DMS153 (cell line): ENCODE measurements around the gene SCYGR8.

Source experiments
- DNase-seq: peaks from one replicate; lab custom pipeline; 2025; lab: John Stamatoyannopoulos, UW

SCYGR8 gene

DNA sequence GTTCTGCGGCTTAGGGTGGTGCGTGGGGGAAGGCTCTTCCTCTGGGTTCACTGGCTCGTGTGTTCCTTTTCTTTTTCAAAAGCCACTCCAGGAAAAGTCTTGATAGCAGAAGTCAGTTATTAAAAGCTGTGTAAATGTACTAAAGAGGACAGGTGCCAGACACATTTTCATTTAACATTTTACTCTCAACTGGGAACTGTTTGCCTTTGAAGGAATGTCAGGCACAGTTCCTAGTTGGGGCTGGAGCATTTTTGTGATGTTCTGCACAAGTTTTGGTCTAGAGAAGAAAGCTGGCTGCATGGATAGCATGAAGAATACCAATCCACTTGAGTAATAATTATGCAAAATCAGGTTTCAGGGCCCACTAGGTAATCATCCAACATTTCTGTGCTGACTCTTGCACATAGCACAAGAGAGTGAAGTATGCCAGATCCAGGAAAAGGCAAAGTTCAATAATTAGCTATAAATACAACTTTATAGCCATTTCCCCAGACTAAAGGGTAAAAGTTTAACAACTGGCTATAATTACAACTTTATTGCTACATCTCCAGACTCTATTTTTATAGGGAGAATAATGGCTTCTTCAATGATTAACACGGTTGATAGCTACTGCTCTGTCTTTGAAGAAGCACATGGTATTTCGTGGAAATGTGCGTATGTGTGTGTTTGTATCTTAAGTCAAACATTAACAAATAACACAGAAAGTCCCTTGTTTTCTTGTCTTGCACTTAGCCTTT, 16.2 kb downstream of the SCYGR8 start:
- DNase-seq: no peak

DNA sequence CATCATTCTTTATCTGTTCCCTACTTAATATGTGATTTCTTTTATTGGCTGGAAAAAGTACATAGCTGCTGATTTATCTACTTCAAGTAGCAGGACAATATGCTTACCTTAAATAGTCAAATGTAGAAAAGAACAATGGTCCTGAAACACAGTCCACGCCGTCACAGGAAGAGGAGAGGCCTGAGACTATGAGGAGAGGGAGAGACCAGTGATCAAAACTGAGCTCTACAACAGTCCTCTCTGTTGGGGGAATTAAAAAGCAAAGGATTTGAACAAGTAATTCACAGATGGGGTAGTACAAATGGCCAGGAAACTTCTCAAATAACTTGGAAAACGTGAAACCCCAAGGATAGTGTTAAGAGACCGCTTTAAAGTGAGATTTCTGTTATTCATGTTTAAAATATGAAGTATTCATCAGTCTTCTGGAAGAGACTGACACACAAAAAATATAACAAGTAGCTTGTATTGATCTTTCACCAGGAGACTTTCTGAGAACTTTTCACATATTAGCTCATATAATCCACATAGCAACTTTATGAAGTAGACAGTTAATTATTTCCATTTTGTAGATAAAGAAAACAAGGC, 20.2 kb downstream of the SCYGR8 start:
- no peak for DNase-seq

DNA sequence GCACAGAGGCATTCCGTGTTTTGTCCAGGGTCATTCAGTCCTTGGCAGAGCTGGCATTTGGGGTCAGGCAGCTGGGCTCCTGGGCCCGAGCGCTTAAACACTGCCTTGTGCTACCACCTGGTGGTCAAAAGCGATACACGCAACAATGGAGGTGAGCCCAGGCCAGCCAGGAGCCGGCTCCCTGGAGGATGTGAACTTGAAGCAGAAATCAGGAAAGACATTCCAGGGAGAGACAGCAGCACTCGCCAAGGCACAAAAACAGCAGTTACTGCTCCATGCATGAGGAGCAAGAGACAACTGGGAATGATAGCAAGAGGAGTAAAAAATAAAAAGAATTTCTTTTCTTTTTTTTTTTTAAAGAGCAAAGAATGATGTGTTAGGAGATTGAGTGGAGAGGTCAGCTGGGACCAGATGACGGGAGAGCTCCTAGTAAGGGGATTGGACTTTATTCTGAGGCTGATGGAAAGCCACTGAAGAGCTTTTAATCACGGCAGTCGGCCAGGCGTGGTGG, 20.7 kb downstream of the SCYGR8 start:
- peak; percentile 18 for DNase-seq

DNA sequence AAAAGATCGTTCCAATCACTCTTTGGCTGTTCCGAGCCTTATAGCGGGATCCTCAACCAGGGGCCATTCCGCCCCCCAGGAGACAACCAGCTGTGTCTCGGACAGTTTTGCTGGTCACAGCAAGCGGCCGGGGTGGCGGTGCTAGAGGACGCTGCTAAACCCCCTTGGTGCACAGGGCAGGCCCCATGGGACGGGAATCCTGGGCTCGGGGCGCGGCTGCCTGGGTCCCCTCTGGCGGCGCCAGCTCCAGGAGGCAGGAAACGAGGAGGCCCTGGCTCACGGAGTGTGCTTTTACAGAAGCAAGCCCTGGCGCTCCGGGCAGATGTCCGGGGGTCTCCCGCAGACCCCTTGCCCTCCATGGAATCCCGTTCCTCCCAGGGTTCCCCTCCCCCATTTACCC, 22.1 kb downstream of the SCYGR8 start:
- DNase-seq: no peak

DNA sequence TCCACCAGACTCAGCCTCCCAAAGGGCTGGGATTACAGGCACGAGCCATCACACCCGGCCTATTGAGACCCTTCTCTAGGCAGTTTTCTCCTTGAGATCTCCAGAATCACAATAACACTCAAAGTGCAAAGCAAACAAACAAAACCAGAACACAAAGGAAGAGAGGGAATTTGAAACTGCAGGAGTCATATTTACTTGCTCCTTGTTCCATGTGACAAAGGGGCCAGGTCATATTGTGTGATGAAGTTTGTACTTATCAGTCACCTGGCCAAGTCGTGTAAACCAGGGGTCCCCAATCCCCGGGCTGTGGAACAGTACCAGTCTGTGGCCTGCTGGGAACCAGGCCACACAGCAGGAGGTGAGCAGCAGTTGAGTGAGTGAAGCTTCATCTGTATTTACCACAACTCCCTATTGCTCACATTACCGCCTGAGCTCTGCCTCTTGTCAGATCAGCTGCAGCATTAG, 26.5 kb downstream of the SCYGR8 start:
- no peak for DNase-seq

DNA sequence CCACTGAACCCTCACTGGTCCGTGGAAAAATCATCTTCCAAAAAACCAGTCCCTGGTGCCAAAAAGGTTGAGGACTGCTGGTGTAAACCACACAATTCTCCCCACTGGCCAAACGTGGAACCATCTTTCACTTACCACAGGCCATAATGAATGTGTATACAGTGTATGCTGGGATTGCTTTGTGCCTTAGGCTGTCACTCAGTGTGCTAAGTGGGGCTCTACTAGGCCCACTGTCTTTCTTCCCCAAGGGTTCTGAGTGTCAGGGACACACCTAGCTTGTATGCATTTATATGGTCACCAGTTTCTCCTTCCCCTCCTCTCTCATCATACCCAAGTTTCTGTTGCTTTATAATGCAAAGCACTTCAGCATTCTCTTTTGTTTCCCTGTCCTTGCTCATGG, 27.2 kb downstream of the SCYGR8 start:
- no peak for DNase-seq

DNA sequence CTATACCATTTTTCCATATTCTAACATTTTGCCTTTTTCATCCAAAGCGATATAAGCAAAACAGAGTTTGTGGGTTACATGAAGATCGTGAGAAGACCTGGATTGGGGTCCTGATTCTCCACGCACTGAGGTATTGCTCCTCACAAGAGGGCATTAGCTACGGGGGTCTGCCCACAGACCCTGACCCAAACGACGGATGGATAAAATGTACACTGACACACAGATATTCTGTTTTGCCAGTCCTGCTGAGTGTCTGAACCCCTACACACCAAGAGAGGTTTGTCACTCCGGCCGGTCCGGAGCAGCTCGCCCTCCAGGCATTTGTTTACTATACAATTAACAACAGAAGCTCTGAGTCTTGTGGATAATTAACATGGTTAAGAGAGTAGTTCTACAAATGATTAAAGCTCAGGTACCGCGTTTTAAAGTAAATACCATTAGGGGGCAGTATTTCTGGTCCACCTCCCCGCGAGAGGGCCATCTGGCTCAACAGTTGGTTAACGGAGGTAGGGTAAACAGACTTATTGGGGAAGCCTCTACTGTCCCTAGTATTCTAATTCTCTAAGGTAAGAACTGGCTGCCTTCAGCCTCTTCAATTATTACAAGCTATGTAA, 28.4 kb downstream of the SCYGR8 start:
- no peak for DNase-seq

DNA sequence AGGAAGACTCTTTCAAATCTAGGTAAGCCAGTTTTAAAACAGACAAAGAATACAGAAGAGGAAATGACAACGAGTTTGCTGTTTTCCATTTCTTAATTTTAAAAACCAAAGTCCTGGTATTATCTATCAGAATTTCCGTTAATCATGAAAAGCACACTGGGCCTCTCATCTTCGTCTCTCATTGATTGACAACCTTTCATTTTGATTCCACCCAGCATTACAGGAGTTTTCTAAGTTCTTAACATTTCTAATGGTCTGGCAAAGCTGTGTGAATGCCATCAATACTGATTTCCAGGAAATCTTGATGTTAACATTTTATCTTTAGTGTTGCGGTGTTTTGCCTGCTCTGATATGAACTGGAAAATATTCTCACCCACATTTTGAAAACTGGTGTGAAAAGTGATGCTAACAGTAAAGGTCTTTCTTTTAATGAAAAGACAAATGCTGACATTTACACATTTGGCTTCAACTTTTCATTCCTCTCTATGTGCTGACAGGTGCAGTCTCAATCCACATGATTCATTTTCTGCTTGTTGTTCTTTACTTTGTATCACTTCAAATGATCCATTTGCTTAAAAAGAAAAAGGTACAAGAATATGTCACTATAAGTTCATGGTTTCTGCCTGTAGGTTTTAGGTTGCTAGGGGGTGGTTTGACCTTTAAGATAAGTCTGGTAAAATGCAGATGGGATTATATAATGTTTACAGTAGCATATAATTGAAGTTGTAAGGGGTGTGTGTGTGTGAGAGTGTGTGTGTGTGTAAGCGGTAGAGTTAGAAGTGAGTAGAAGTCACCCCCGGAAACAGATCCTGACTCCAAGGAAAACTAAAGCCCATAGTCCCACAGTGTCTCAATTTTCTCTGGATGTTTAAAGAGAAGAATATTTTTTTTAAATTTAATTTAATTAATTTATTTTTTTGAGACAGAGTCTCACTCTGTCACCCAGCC, 29.5 kb downstream of the SCYGR8 start:
- DNase-seq: no peak

DNA sequence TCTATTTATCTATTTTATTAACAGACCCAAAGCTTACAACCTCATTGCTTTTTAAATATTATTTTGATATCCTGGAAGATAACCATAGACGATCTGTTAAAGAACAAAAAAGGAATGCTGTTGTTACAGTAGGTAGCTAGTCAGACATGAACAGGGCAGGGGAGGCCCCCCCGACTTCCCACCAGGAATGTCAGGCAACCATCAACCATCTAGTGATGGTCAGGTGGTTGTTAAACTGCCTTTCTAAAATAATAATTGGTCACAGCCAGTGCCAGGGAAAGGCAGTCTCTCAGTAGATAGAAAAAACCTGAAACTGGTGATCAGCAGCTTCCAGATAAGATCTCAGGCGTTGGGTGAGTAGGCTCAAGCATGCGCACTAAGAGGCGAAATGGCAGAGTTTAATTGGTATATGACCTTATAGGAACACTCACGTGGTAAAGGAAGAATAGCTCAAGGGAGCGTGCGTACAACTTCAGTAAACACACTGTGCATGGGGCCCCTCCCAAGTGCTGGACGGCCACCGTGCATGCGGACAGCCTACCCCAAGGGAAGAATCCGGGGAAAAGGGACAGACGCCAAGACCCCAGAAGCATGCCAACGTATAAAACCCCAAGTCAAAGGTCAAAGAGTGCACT, 35.4 kb downstream of the SCYGR8 start:
- DNase-seq: no peak

DNA sequence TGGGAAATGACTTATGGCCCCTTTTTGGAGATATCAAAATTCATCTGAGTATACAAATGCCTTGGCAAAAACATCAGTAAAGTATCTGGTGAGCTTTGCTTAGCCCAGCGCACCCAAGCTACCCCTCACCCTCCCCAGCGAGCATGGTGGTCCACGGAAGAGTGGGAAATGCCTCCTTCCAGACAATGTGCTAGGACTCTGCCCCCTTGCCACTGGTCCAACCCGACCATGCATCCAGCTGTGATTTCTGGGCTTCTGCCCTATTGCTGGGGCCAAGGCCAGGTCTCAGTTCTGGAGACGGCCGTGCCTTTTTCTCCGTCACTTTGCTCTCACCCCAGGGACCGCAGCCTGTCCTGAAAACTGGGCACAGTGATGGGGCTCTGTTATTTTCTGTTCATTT, 36.1 kb downstream of the SCYGR8 start:
- DNase-seq: no peak

DNA sequence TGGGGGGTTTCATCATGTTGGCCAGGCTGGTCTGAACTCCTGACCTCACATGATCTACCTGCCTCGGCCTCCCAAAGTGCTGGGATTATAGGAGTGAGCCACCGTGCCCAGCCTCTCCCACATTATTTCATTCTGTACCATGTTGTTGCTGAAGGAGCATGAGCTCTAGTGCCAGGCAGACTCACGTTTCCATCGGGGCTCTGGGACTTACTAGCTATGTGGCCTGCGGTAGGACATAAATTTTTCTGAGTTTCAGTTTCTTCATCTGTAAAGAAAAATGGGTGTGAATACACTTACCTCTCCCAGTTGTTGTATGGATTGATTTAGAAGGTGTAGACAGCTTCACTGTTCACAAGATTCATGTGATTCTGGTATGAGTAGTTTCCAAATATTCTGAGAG, 37.1 kb downstream of the SCYGR8 start:
- DNase-seq: no peak

DNA sequence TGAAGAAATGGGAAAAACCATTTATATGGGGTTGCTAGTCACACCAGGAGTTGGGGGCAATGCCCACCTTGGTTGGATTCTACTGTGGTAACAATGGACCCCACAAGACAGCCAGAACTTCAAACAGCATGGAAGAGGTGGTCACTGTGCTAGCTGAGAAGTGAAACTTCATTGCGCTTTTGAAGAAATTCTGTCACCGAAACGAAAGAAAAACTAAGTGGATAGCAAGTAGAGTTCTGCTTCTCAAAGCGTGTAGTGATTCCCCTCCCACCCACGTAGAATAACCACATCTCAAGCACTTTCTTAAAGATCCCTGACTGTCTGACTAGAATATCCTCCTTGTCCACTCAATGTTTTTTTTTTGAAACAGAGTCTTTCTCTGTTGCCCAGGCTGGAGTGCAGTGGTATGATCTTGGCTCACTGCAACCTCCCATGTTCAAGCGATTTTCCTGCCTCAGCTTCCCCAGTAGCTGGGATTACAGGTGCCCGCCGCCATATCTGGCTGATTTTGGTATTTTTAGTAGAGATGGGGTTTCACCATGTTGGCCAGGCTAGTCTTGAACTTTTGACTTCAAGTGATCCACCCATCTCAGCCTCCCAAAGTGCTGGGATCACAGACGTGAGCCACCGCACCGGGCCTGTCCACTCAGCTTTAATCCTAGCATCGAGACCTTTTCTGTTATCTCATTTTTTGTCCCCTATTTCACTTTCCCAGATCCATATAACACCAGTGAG, 37.9 kb downstream of the SCYGR8 start:
- DNase-seq: no peak

DNA sequence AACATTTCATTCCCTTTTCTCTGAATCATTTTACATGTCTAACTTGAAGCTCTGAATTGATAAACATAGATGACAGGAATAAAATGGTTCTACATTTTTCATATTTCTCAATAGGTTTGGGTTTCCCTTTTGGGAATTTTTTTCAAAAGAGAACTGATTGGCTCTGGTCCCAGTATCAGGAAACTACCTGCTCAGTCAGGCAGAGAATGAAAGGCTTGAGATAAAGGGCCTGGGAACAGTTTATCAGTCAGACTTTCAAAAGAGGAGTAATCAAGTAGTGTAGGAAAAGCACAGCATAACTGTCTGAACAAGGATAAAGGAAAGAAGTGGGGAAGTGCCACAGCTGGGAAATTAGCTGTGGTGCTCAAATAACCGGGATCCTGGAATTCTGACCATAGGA, 39.6 kb downstream of the SCYGR8 start:
- no peak for DNase-seq

DNA sequence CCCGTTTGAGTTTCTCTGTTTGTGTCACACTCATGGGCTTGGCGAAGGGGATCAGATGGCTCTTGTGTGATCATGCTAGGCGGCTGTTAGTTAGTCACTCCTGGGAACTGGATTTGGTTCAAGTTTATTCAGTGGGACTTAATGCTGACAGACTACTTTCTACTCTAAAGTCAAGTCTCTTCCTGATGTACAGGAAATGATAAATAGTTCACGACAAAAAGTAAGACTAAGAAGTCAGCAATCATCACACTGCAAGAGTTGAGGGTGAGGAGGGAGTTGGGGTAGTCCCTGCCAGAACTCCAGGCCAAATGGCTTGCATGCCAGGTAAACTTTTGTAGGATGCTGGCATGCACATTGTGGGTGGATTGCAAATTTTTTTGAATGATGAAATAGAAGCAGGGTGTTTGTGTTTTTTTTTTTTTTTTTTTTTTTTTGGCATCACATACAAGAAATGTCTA, 42.9 kb downstream of the SCYGR8 start:
- DNase-seq: no peak

DNA sequence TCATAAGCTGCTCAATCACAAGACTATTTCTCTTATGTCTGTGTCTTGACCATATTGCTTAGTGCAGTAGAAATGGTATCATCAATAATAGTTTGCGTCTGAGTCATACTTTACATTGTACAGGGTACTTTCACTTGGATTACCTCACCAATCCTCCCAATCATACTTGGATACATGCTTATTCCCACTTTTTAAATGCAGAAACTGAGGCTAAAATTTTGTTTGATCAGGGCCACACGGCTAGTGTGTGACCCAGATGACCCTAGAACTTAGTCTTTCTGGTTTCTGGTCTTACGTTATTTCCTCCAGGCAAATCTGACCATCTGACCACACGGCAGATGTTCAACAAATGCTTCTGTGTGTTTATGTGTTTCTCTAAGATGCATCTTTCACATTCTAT, 44.1 kb downstream of the SCYGR8 start:
- DNase-seq: no peak

DNA sequence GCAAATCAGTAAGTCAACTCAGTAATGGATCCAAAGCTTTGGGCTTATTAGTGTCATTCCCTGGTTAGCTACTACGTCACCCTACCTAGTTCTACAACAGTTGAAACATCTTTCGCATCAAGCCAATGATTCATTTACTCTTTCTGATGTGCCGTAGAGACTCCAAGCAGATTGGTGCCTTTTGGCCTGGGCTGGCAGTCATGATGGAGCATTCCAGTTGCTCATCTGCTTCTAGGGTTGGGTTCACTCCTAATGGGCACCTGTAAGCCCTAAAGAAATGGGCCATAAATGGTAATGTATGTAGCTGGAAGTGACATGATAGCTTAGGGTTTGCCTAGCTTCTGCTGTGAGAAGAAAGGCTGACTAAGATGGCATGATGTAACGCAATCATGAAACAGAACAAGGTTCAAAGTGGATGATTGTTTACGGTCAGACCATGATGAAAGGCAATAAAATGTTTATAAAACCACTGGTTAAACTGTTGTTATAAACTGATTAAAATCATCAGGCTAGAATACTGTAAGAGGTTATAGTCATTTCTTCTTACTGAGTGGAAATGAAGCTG, 47.5 kb downstream of the SCYGR8 start:
- DNase-seq: no peak
